OCI-LY3 (cell line): Measurements from ENCODE around the gene RBM19.

Source experiments
- CTCF ChIP-seq: fragments of 200-600, 300-600 bp; sonication (generic); IDR thresholded peaks from 2 replicates; pipeline ENCODE4 v1.5.1; 2014; ENCODE audit warnings: antibody characterized with exemption, low read length, low read depth
- EZH2phosphoT487 ChIP-seq: fragments of 200-600 bp; shearing (Covaris generic); IDR thresholded peaks from 2 replicates; pipeline ENCODE4 v1.6.1; 2018; ENCODE audit warnings: antibody characterized with exemption, mixed run types, low read depth

DNA sequence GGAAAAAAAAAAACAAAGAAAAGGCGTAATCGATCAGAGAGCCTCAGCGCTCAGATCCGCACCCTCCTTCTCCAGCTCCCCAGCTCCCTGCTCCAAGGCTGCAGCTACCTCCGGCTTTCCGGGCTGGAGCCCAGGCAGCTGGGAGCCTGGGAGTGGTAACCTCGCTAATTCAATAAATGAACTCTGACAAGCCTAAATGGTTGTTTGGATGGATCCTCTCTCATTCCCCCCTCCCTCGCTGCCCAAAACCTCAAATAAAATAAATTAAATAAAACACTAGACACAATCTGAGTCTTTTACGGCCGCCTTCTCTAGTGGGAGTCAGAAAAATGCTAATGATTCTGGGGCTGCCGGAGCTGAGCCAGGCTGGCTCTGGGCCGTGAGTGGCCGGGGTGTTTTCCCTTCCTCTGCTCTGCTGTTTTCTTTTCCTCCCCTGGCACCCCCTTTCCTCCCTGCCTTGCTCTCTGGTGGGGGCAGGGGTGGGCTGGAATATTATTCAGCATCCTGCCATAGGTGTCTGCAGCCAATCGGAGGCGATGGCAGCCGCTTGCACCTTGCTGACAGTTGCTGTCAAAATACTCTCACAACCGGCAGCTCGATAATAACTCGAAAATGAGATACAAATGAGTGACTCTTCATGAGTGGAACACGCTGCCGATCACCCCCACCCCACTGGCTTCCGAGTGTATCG is 76.1 kb downstream of the RBM19 start:
- TF ChIP-seq CTCF (no peak), EZH2phosphoT487 (no peak)
